Uterus (tissue), 2 donors: Measurements from ENCODE around the gene C17orf100.

Experiments used
- CTCF ChIP-seq, 4 experiments: fragments of 200-600 bp in 2 of 4; fragments of 450-650 bp in 2 of 4; sonication (generic) in 2 of 4; IDR thresholded peaks; one replicate each; pipeline ENCODE4 v1.5.1; 2016 to 2019; ENCODE audit warnings: antibody characterized with exemption in 4 of 4, mild to moderate bottlenecking in 2 of 4, moderate library complexity in 1 of 4
- POLR2A ChIP-seq, 2 donors: fragments of 450-650 bp; IDR thresholded peaks; one replicate each; pipeline ENCODE4 v1.6.1; 2016; ENCODE audit warnings: antibody characterized with exemption in 2 of 2, mild to moderate bottlenecking in 1 of 2, moderate library complexity in 1 of 2

GRCh38 chr17:6640536-6641246 lies 10.9 kb upstream of the C17orf100 start, which contains the start of the genes KIAA0753 and TXNDC17:
- TF ChIP-seq CTCF (IDR thresholded peaks at IDR 0.05) (peak in 1 of 4 experiments; percentile 10), POLR2A (IDR thresholded peaks at IDR 0.05) (peak; percentile 41 to 71)
